ENCODE data around the gene FGFR3.

DNA sequence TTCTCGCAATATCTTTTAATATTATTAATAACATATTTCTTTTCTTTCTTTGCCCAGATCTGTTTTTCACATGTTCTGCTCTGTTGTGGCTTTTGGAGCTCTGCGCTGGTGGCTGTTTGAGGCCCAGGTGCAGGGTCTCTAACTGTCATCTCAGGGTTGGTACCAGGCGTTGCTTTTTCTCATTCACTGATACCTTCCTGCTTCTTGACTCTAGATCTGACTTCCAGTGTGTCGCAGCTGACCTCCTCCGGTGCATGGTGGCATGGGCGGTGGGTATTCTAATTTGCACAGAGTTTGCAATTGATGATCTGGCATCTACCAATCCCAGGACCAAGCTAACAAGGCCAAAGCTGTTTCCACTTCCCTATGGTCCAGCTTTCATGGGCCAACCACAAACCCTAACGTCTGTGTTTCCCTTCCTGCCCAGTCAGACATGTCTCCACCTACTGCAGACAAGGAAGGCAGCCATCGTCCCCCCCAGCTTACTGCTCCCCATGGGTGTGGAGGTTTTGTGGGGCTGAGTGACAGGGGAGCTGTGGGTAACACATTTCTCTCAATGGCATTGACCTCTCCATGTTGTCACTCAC, 37.6 kb downstream of the FGFR3 start:
- TF ChIP-seq POLR2A (IDR thresholded peaks at IDR 0.05; ENCODE audit: low read depth, low read length) (no peak), CHD1 (IDR thresholded peaks at IDR 0.05; ENCODE audit: low read depth, low read length) (no peak), CTCF (conservative IDR thresholded peaks at IDR 0.05; ENCODE audit: low read depth, low read length) (no peak), RFX5 (IDR thresholded peaks at IDR 0.05; ENCODE audit: low read depth, low read length) (no peak), RAD21 (IDR thresholded peaks at IDR 0.05; ENCODE audit: low read length) (no peak), USF2 (IDR thresholded peaks at IDR 0.05; ENCODE audit: low read depth, low read length) (no peak)
